H1 (cell line): Measurements from ENCODE around the gene NPTXR. TPM values are rescaled to one million over a fixed set of nuclear protein-coding genes. Genes with fewer than 3 reads are reported as not detected.

Experiments used
- ATF3 ChIP-seq: IDR thresholded peaks from 2 replicates; pipeline ENCODE4 v1.6.1; 2011; ENCODE audit warnings: low read depth, mild to moderate bottlenecking, low read length; ENCODE audit not compliant: insufficient read depth
- CBX8 ChIP-seq: fragments of 300-800, 300-1000 bp; sonication (generic); IDR thresholded peaks from 2 replicates; pipeline ENCODE4 v1.7.1; 2016; ENCODE audit warnings: low read depth, low read length, borderline replicate concordance
- CHD1 ChIP-seq: IDR thresholded peaks from 2 replicates; pipeline ENCODE4 v1.6.1; 2012; ENCODE audit warnings: low read depth, low read length, improper control_type of control experiment
- KDM4A ChIP-seq: IDR thresholded peaks from one replicate; pipeline ENCODE4 v1.7.1; 2012; ENCODE audit warnings: low read depth, mild to moderate bottlenecking, moderate library complexity, low read length, inconsistent platforms; ENCODE audit not compliant: severe bottlenecking
- POLR2AphosphoS5 ChIP-seq: IDR thresholded peaks from 2 replicates; pipeline ENCODE4 v1.6.1; 2011; ENCODE audit warnings: low read depth, low read length
- SIX5 ChIP-seq: IDR thresholded peaks from 2 replicates; pipeline ENCODE4 v1.6.1; 2011; ENCODE audit warnings: mild to moderate bottlenecking, low read depth, low read length
- polyA plus RNA-seq, 7 experiments: library from polyadenylated mRNA; depleted of rRNA in 3 of 7; stranded (reverse) in 5 of 7; unstranded in 2 of 7; fragments of >200 nt in 5 of 7; fragments of 200-250 nt in 2 of 7; gene quantifications; 1 replicate in 5 of 7; 2 replicates in 1 of 7; 4 replicates in 1 of 7; pipeline versions ENCODE4 v1.2.1 to v1.2.3, GENCODE V29; 2011 to 2013; ENCODE audit warnings: missing spikeins in 2 of 7, mixed read lengths in 2 of 7
- total RNA-seq: library from RNA; stranded (reverse); fragmentation: NEBNext Ultra II Directional; extraction: Animal tissue kit (Norgen Biotek cat#: 25700); gene quantifications from 2 replicates; pipeline ENCODE4 v1.2.1, GENCODE V29; 2021

Gene NPTXR
- total and polyA plus RNA-seq, 2 of the 8 experiments (the other 6 are each of a cell fraction or from before 2014, with no cell fraction given): 3.7 to 6.4 TPM

GRCh38 chr22:38817196-38817595, 26.6 kb downstream of the NPTXR start (continued):
- TF ChIP-seq KDM4A (no peak), CHD1 (no peak), SIX5 (no peak), ATF3 (no peak), POLR2AphosphoS5 (no peak), CBX8 (no peak)
- TF ChIP-seq, all 59 proteins: peak for 0
